Thymus (tissue), 11 donors: ENCODE measurements around the gene GATA2. TPM values are rescaled to one million over a fixed set of nuclear protein-coding genes. Genes with fewer than 3 reads are reported as not detected.

Source experiments
- DNase-seq, 9 donors: peaks; one replicate each; pipeline ENCODE4 v3.0.0-alpha.2; 2013; ENCODE audit warnings: low spot score in 9 of 9, low read depth in 6 of 9, missing footprints in 1 of 9
- H3K27ac ChIP-seq, 2 donors: one replicate each; pipeline ENCODE4 v1.5.1; 2013; ENCODE audit warnings: control low read depth in 1 of 2, low read depth in 1 of 2, low read length in 1 of 2, mild to moderate bottlenecking in 1 of 2, moderate library complexity in 1 of 2
- H3K27me3 ChIP-seq, 2 donors: one replicate each; pipeline ENCODE4 v1.5.1; 2013; ENCODE audit warnings: low read length in 1 of 2; ENCODE audit not compliant: control insufficient read depth in 2 of 2, insufficient read depth in 1 of 2
- H3K36me3 ChIP-seq, 2 donors: one replicate each; pipeline ENCODE4 v1.5.1; 2013; ENCODE audit warnings: low read length in 1 of 2, mild to moderate bottlenecking in 1 of 2, moderate library complexity in 1 of 2; ENCODE audit not compliant: control insufficient read depth in 2 of 2, insufficient read depth in 2 of 2
- H3K4me1 ChIP-seq, 2 donors: one replicate each; pipeline ENCODE4 v1.5.1; 2013; ENCODE audit warnings: low read length in 2 of 2; ENCODE audit not compliant: control insufficient read depth in 2 of 2, insufficient read depth in 2 of 2
- H3K4me3 ChIP-seq, 2 donors: one replicate each; pipeline ENCODE4 v1.5.1; 2013; ENCODE audit warnings: low read length in 2 of 2, control low read depth in 1 of 2, mild to moderate bottlenecking in 1 of 2
- H3K9me3 ChIP-seq, 2 donors: one replicate each; pipeline ENCODE4 v1.5.1; 2013; ENCODE audit warnings: low read length in 1 of 2, mild to moderate bottlenecking in 1 of 2; ENCODE audit not compliant: control insufficient read depth in 2 of 2, insufficient read depth in 1 of 2
- WGBS: extraction: QIAGEN DNeasy Blood & Tissue Kit; methylation state at CpG from one replicate; pipeline ENCODE4 v1.1.7; 2013; 5-methylcytosine and 5-hydroxymethylcytosine counted together
- polyA plus RNA-seq: library from polyadenylated mRNA; stranded (reverse); fragments of 200-250 nt; gene quantifications from one replicate; pipeline ENCODE4 v1.2.3, GENCODE V29; 2013
- total RNA-seq: library from RNA; stranded (reverse); fragments of 120-200 nt; gene quantifications from one replicate; pipeline ENCODE4 v1.2.4, GENCODE V29; 2013
- donor health status: healthy.

GATA2 gene
- total and polyA plus RNA-seq, 2 donors: 0.57 to 5.1 TPM

DNA sequence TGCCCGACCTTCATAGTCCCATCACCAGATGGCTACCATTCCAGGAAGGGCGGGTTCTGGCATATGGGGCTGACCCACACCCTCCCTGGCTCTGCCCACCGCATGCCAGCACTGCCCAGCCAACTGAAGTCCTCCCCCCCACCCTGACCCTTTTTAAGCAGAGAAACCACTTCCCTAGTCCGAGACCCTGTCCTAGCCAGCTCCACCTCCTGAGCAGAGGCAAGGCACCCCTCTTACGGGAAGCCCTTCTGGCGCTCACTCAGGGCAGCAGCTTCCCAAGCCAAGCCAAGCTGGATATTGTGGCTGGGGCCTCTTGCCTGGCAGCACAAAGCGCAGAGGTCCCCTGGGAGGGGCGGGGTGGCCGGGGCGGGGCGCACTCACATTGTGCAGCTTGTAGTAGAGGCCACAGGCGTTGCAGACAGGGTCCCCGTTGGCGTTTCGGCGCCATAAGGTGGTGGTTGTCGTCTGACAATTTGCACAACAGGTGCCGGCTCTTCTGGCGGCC is 11.5 kb downstream of the GATA2 start:
- Histone ChIP-seq H3K27me3 (peaks cover 49 to 86% of the 10 kb centered on the region in 2 donors), H3K27ac (no peak overlapping the region), H3K36me3 (no peaks in the 10 kb centered on the region), H3K4me3 (no peak overlapping the region), H3K9me3 (no peaks in the 10 kb centered on the region), H3K4me1 (peaks cover under 1 to 14% of the 10 kb centered on the region in 2 donors)
- no peak for DNase-seq
- 84% methylated on average over 19 of the region's 19 CpGs for WGBS

GRCh38 chr3:128480717-128481437 is 12.1 kb downstream of the GATA2 start:
- no peak overlapping the region for H3K4me3 ChIP-seq
- no peak for DNase-seq
- H3K4me1 ChIP-seq: peaks cover 0 to 14% of the 10 kb centered on the region in 2 donors
- H3K9me3 ChIP-seq: no peaks in the 10 kb centered on the region
- H3K27me3 ChIP-seq: peaks cover 43 to 82% of the 10 kb centered on the region in 2 donors
- WGBS: 95% methylated on average over 27 of the region's 27 CpGs
- no peak overlapping the region for H3K27ac ChIP-seq
- H3K36me3 ChIP-seq: no peaks in the 10 kb centered on the region

DNA sequence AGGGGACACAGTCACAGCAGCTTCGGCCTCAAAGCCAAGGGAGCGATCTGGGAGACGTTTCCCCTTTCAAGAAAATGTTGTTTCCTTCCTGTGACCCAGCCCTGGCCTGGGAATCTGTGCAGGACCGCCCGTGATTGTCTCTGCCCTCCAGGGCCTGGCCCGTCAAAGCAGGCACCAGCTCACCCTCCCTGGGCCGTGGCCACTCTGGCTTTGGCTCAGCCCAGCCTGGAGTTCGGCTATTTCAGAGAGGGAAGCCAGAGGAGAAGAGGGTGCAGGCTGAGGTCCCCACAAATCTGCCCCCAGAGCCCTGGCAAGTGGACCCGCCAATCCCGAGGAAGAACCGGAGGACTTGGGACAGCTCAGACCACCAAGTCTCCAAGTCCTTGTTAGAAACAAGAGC is 12.7 kb downstream of the GATA2 start:
- Histone ChIP-seq H3K4me1 (peaks cover 0 to 14% of the 10 kb centered on the region in 2 donors), H3K27me3 (peaks cover 37 to 81% of the 10 kb centered on the region in 2 donors), H3K27ac (no peak overlapping the region), H3K36me3 (no peaks in the 10 kb centered on the region), H3K4me3 (no peak overlapping the region), H3K9me3 (no peaks in the 10 kb centered on the region)
- 84% methylated on average over 11 of the region's 11 CpGs for WGBS
- no peak for DNase-seq

- DNase-seq: no peak
- no peaks in the 10 kb centered on the region for H3K9me3 ChIP-seq
- WGBS: 95% methylated on average over 10 of the region's 10 CpGs
- peaks cover 31 to 77% of the 10 kb centered on the region in 2 donors for H3K27me3 ChIP-seq
- peaks cover 0 to 14% of the 10 kb centered on the region in 2 donors for H3K4me1 ChIP-seq
- H3K27ac ChIP-seq: no peak overlapping the region
- H3K4me3 ChIP-seq: no peak overlapping the region
- no peaks in the 10 kb centered on the region for H3K36me3 ChIP-seq
These were observed 13.4 kb downstream of the GATA2 start for GRCh38 chr3:128479558-128480086.

- H3K4me1 ChIP-seq: peaks cover 0 to 12% of the 10 kb centered on the region in 2 donors
- H3K9me3 ChIP-seq: no peaks in the 10 kb centered on the region
- no peak overlapping the region for H3K27ac ChIP-seq
- DNase-seq: no peak
- no peaks in the 10 kb centered on the region for H3K36me3 ChIP-seq
- 82% methylated on average over 11 of the region's 11 CpGs for WGBS
- H3K27me3 ChIP-seq: peaks cover 24 to 70% of the 10 kb centered on the region in 2 donors
- H3K4me3 ChIP-seq: no peak overlapping the region
These were observed 14.2 kb downstream of the GATA2 start for GRCh38 chr3:128478576-128479506.

- no peak for DNase-seq
These were observed 16.3 kb downstream of the GATA2 start for GRCh38 chr3:128476659-128477058.

DNA sequence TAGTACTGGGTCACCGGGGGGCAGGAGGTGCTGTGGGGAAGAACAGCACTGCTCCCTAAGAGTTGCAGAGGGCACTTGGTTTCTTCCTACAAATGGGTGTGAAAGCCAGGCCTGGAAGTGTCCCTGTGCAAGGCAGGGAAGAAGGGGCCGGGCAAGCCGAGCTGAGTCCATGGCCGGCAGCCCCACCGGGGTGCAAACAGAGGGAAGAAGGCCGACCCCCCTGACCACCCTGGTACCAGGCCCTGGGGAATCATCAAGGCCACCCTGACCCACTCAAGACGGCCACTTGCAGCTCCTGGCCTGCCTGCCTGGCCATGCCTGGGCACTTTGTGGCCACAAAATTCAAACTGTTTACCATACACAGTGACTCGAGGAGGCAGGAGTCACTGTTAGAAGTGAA is 17.6 kb downstream of the GATA2 start:
- Histone ChIP-seq H3K4me3 (no peak overlapping the region), H3K9me3 (no peaks in the 10 kb centered on the region), H3K27ac (no peak overlapping the region), H3K36me3 (no peaks in the 10 kb centered on the region), H3K4me1 (no peaks in the 10 kb centered on the region), H3K27me3 (peaks cover 6 to 48% of the 10 kb centered on the region in 2 donors)
- no peak for DNase-seq
- WGBS: 93% methylated on average over 8 of the region's 8 CpGs

More at GRCh38 chr3:128476659-128477058, 16.3 kb downstream of the GATA2 start:
- Histone ChIP-seq H3K9me3 (no peaks in the 10 kb centered on the region), H3K4me1 (no peaks in the 10 kb centered on the region), H3K27ac (no peak overlapping the region), H3K36me3 (no peaks in the 10 kb centered on the region), H3K27me3 (peaks cover 10 to 61% of the 10 kb centered on the region in 2 donors), H3K4me3 (no peak overlapping the region)
- WGBS: 78% methylated on average over 5 of the region's 5 CpGs

DNA sequence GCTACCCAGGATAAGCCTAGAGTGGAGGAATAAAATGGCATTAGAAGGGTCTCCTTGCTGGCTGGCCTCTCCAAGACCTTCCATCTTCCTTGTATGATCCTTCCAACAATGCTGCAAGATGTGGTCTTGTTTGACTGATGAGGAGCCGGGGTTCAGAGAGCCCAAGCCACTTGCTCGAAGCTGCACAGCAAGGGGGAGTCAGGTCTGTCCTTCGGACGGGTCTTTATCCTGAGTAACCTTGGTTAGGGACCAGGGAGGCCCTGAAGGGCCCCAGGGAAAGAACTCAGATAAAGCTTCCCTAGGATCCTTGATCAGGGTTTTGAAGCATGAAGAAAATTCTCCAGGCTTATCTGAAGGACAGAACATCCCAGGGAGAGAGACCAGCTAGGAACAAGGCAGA is 19.3 kb downstream of the GATA2 start:
- Histone ChIP-seq H3K27ac (no peak overlapping the region), H3K4me3 (no peak overlapping the region), H3K9me3 (no peaks in the 10 kb centered on the region), H3K36me3 (no peaks in the 10 kb centered on the region), H3K4me1 (no peaks in the 10 kb centered on the region), H3K27me3 (peaks cover 2 to 35% of the 10 kb centered on the region in 2 donors)
- WGBS: 72% methylated on average over 4 of the region's 4 CpGs
- DNase-seq: no peak

DNA sequence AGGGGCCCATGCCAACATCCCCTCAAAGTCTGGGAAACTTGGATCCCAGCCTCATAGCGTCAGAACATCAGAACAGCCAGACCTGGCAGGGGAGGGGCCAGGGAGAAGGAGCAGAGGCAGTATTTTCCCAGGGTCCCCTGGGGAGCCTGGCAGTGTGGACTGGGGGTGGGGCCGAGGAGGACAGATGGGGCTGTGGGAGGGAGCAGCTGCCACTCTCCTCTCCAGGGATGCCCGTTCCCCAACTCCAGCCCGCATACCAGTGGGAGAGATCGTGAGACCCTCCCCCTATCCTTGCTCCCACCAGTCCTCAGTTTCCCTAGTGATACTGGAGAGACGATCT is 19.9 kb downstream of the GATA2 start:
- Histone ChIP-seq H3K4me1 (no peaks in the 10 kb centered on the region), H3K9me3 (no peaks in the 10 kb centered on the region), H3K36me3 (no peaks in the 10 kb centered on the region), H3K27me3 (peaks cover 0 to 36% of the 10 kb centered on the region in 2 donors), H3K27ac (no peak overlapping the region), H3K4me3 (no peak overlapping the region)
- no peak for DNase-seq
- WGBS: 87% methylated on average over 6 of the region's 6 CpGs
